Hepatocyte (in vitro differentiated cells): ENCODE measurements around the gene KLK1. TPM values are rescaled to one million over a fixed set of nuclear protein-coding genes. Genes with fewer than 3 reads are reported as not detected.

ENCODE experiments used
- DNase-seq: peaks from one replicate; pipeline ENCODE4 v3.0.0-alpha.2; 2016; ENCODE audit warnings: low spot score
- H2AFZ ChIP-seq: fragments of 200-600 bp; sonication (generic); 2 replicates; pipeline ENCODE4 v1.6.0; 2016; ENCODE audit warnings: antibody characterized with exemption, mild to moderate bottlenecking
- H3K27ac ChIP-seq: fragments of 200-600 bp; sonication (generic); 2 replicates; pipeline ENCODE4 v1.5.1; 2016; ENCODE audit warnings: mild to moderate bottlenecking
- H3K27me3 ChIP-seq: fragments of 200-600 bp; sonication (generic); 2 replicates; pipeline ENCODE4 v1.6.1; 2016
- H3K36me3 ChIP-seq: fragments of 200-600 bp; sonication (generic); replicated peaks from 2 replicates; pipeline ENCODE4 v1.5.1; 2016; ENCODE audit warnings: low read depth; ENCODE audit not compliant: insufficient read depth
- H3K4me1 ChIP-seq: fragments of 200-600 bp; sonication (generic); 2 replicates; pipeline ENCODE4 v1.5.1; 2016; ENCODE audit warnings: mild to moderate bottlenecking, moderate library complexity; ENCODE audit not compliant: insufficient read depth
- H3K4me2 ChIP-seq: fragments of 200-600 bp; sonication (generic); 2 replicates; pipeline ENCODE4 v1.6.0; 2016
- H3K4me3 ChIP-seq: fragments of 200-600 bp; sonication (generic); 2 replicates; pipeline ENCODE4 v1.5.1; 2016; ENCODE audit warnings: mild to moderate bottlenecking
- H3K79me2 ChIP-seq: fragments of 200-600 bp; sonication (generic); 2 replicates; pipeline ENCODE4 v1.6.0; 2017; ENCODE audit warnings: mild to moderate bottlenecking
- H3K9me2 ChIP-seq: fragments of 200-600 bp; sonication (generic); replicated peaks from 2 replicates; pipeline ENCODE4 v1.6.0; 2017; ENCODE audit warnings: mild to moderate bottlenecking; ENCODE audit not compliant: insufficient read depth
- H3K9me3 ChIP-seq: fragments of 200-600 bp; sonication (generic); 2 replicates; pipeline ENCODE4 v1.5.1; 2016; ENCODE audit warnings: low read depth, mild to moderate bottlenecking
- H4K20me1 ChIP-seq: fragments of 200-600 bp; sonication (generic); 2 replicates; pipeline ENCODE4 v1.6.0; 2016; ENCODE audit warnings: mild to moderate bottlenecking; ENCODE audit not compliant: insufficient read depth, poor library complexity, severe bottlenecking
- EZH2 ChIP-seq: fragments of 200-600 bp; sonication (generic); IDR thresholded peaks from 2 replicates; pipeline ENCODE4 v1.6.1; 2016; ENCODE audit warnings: antibody characterized with exemption, mild to moderate bottlenecking, borderline replicate concordance
- EZH2phosphoT487 ChIP-seq: fragments of 200-600 bp; sonication (generic); IDR thresholded peaks from one replicate; pipeline ENCODE4 v1.6.1; 2018; ENCODE audit warnings: antibody characterized with exemption, mild to moderate bottlenecking, low read depth, moderate library complexity; ENCODE audit not compliant: unreplicated experiment, severe bottlenecking
- WGBS: methylation state at CpG from one replicate; pipeline ENCODE4 v1.1.6; 2016; ENCODE audit warnings: low lambda C conversion rate; ENCODE audit errors: missing lambda C conversion rate; 5-methylcytosine and 5-hydroxymethylcytosine counted together
- polyA plus RNA-seq: library from polyadenylated mRNA; unstranded; fragments of >200 nt; fragmentation: Nextera tagmentation; extraction: Ambion mirVana; gene quantifications from 2 replicates; pipeline ENCODE4 v1.2.1, GENCODE V29; 2016
- total RNA-seq: library from RNA; depleted of rRNA; stranded (reverse); fragments of >200 nt; gene quantifications from 2 replicates; pipeline ENCODE4 v1.2.3, GENCODE V29; 2014
- TF ChIP-seq, protein P1 (sequence below): fragments of 200-600 bp; sonication (generic); IDR thresholded peaks from 2 replicates; pipeline ENCODE4 v1.5.1; 2016; ENCODE audit warnings: antibody characterized with exemption, mild to moderate bottlenecking; ENCODE audit not compliant: poor library complexity

Gene KLK1
- total and polyA plus RNA-seq, 2 experiments from 2014 or later, result 2.7 to 6.6 TPM

DNA sequence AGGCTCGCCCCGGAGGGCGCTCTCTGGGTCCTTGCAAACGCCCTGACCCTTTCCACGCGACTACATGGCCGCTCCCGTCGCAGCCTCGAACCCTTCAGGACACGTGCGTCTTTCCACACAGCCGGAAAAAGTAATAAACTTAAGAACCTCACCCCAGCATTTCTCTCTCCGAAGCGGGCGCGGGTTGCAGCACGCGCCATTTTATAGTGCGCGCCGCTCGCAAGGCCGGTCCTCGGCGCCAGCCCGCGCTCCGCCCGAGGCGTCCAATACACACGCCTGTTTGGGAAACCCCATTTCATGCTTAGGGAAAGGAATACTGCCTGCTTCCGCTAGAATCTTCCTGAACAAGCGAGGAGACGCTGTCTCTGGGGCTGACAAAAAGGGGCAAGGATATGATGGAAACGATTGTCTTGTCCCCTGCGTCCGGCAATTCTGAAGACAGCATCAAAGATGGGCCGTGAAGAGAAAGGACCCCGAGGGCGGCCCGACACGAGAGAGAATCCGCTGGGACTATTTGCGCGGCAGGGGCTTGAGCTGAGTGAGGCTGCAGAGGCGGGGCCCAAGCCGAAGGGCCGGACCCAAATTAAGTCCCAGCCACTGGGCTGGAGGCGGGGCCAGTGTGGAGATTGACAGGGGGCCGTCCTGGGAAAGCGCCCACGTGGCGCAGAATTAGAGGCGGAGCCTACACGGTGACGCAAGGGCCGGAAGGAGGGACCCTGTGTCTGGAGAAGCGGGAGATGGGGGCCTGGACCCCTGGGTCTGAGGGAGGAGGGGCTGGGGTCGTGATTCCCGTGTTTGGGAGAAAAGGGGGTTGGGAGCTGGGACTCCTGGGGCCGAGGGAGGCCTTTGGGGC, 18.9 kb downstream of the KLK1 start:
- H3K36me3 ChIP-seq, result no peaks in the 10 kb centered on the region
- WGBS, result under 1% methylated on average over 59 of the region's 62 CpGs
- no peaks in the 10 kb centered on the region for H3K27me3 ChIP-seq
- H3K4me3 ChIP-seq, result peak overlapping the region; percentile 82
- TF ChIP-seq, protein P1, sequence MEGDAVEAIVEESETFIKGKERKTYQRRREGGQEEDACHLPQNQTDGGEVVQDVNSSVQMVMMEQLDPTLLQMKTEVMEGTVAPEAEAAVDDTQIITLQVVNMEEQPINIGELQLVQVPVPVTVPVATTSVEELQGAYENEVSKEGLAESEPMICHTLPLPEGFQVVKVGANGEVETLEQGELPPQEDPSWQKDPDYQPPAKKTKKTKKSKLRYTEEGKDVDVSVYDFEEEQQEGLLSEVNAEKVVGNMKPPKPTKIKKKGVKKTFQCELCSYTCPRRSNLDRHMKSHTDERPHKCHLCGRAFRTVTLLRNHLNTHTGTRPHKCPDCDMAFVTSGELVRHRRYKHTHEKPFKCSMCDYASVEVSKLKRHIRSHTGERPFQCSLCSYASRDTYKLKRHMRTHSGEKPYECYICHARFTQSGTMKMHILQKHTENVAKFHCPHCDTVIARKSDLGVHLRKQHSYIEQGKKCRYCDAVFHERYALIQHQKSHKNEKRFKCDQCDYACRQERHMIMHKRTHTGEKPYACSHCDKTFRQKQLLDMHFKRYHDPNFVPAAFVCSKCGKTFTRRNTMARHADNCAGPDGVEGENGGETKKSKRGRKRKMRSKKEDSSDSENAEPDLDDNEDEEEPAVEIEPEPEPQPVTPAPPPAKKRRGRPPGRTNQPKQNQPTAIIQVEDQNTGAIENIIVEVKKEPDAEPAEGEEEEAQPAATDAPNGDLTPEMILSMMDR, result no peak
- no peak for TF ChIP-seq EZH2
- TF ChIP-seq EZH2phosphoT487, result no peak
- H3K27ac ChIP-seq, result peak overlapping the region; percentile 98
- H3K4me1 ChIP-seq, result peaks cover 8% of the 10 kb centered on the region
- no peaks in the 10 kb centered on the region for H3K9me2 ChIP-seq
- peak overlapping the region; percentile 73 for H3K4me2 ChIP-seq
- peaks cover 4% of the 10 kb centered on the region for H4K20me1 ChIP-seq
- H2AFZ ChIP-seq, result peak overlapping the region; percentile 67
- DNase-seq, result peak; percentile 99
- no peaks in the 10 kb centered on the region for H3K9me3 ChIP-seq
- peaks cover 36% of the 10 kb centered on the region for H3K79me2 ChIP-seq

DNA sequence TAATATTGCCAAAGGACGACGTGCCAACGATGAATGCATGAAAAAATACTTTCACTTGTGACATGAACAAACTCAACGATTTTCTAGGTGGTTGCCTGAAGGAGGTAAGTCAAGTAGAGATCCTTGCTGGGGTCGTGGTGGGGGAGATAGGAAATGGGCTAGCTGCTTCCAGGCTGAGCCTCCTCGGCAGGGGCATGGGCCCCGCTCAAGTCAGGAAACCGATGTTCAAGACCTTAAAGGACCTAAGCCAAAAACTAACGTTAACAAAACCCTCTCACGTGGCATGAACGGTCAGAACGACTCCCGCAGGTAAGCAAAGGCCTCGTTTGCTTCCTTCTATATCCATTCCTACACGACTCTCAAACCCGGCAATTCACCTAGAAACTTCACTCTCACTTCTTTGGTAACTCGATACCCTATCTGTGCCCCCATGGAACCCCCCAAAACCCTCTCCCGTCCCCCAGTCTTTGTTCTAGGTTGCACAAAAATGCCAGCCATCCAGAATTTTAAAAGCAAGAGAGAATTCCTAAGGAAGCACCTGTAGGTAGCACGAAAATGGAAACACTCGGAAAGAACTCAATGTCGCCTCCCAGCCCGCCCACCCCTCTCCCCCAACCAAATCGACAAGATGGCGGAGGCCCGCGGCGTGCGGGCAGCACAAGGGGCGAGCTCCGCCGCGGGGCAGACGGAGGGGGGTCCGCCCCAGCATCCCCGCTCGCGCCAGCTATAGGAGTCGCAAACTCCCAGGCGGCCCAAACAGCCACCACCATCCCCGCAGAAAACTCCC, 19.8 kb downstream of the KLK1 start:
- H3K9me2 ChIP-seq, result no peaks in the 10 kb centered on the region
- H2AFZ ChIP-seq, result peak overlapping the region; percentile 45
- H3K4me2 ChIP-seq, result peak overlapping the region; percentile 73
- no peaks in the 10 kb centered on the region for H3K36me3 ChIP-seq
- under 1% methylated on average over 37 of the region's 40 CpGs for WGBS
- H3K4me1 ChIP-seq, result peaks cover 8% of the 10 kb centered on the region
- H3K27me3 ChIP-seq, result no peaks in the 10 kb centered on the region
- H3K4me3 ChIP-seq, result peak overlapping the region; percentile 82
- TF ChIP-seq EZH2phosphoT487 (no peak), EZH2 (no peak)
- TF ChIP-seq, protein P1, result no peak
- H3K79me2 ChIP-seq, result peaks cover 36% of the 10 kb centered on the region
- peaks cover 4% of the 10 kb centered on the region for H4K20me1 ChIP-seq
- peak; percentile 53 for DNase-seq
- peak overlapping the region; percentile 98 for H3K27ac ChIP-seq
- no peaks in the 10 kb centered on the region for H3K9me3 ChIP-seq

DNA sequence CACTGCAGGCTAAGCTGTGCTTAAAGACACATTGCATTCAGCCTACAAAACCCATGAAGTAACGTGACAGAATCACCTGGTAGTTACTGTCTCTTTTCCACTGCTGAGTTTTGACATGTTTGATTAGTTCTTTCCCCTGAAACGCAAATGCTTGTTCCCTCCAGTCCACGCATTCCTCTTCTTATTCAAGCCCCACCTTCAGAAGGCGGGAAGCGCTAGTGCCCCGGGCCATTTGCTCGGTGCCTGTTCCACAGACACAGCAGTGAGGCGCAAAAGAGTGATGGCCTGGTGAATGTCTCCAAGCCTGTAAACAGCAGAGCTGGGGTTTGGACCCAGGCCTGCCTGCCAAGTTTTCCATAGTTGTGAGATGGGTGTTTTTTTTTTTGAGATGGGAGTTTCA, 22.5 kb downstream of the KLK1 start:
- H3K9me2 ChIP-seq, result no peaks in the 10 kb centered on the region
- no peaks in the 10 kb centered on the region for H3K9me3 ChIP-seq
- peaks cover 4% of the 10 kb centered on the region for H4K20me1 ChIP-seq
- H3K4me1 ChIP-seq, result peaks cover 8% of the 10 kb centered on the region
- H3K27me3 ChIP-seq, result no peaks in the 10 kb centered on the region
- H3K27ac ChIP-seq, result no peak overlapping the region
- H3K4me2 ChIP-seq, result no peak overlapping the region
- TF ChIP-seq EZH2phosphoT487 (no peak), EZH2 (no peak)
- TF ChIP-seq, protein P1, result no peak
- 81% methylated on average over 8 of the region's 8 CpGs for WGBS
- no peak for DNase-seq
- peaks cover 36% of the 10 kb centered on the region for H3K79me2 ChIP-seq
- no peak overlapping the region for H3K4me3 ChIP-seq
- no peak overlapping the region for H2AFZ ChIP-seq
- no peaks in the 10 kb centered on the region for H3K36me3 ChIP-seq
